Colonic mucosa (tissue), 4 donors: ENCODE measurements around the gene PANX1. TPM values are rescaled to one million over a fixed set of nuclear protein-coding genes. Genes with fewer than 3 reads are reported as not detected.

Experiments
- DNase-seq: peaks from one replicate; pipeline ENCODE4 v3.0.0-alpha.2; 2020
- H3K27ac ChIP-seq: fragments of 200-600 bp; one replicate; pipeline ENCODE4 v1.8.0; 2021
- H3K27me3 ChIP-seq: fragments of 200-600 bp; one replicate; pipeline ENCODE4 v1.8.0; 2021
- H3K36me3 ChIP-seq: fragments of 200-600 bp; one replicate; pipeline ENCODE4 v1.8.0; 2021
- H3K4me1 ChIP-seq: fragments of 200-600 bp; one replicate; pipeline ENCODE4 v1.8.0; 2021; ENCODE audit warnings: mild to moderate bottlenecking
- H3K4me3 ChIP-seq: fragments of 200-600 bp; one replicate; pipeline ENCODE4 v1.8.0; 2021
- H3K9ac ChIP-seq, 2 donors: one replicate each; pipeline ENCODE4 v1.7.0; 2013; ENCODE audit warnings: control low read depth in 2 of 2, low read depth in 2 of 2, low read length in 2 of 2
- H3K9me3 ChIP-seq: fragments of 200-600 bp; one replicate; pipeline ENCODE4 v1.8.0; 2021
- CTCF ChIP-seq: fragments of 200-600 bp; IDR thresholded peaks from one replicate; pipeline ENCODE4 v1.8.0; 2022; ENCODE audit warnings: antibody characterized with exemption, mild to moderate bottlenecking
- intact Hi-C: fragments of 100-400 bp; cut with DNase I; formaldehyde crosslinking; loops from one replicate; pipeline ENCODE4 v1.14.1; 2022
- total RNA-seq, 2 donors: library from RNA; stranded (reverse); fragmentation: NEBNext Ultra II Directional in 1 of 2; extraction: Animal tissue kit (Norgen Biotek cat#: 25700) in 1 of 2; gene quantifications; one replicate each; pipeline ENCODE4 v1.2.1, GENCODE V29; 2021
- donor health status: healthy.
- donor health status: DM: no; HTN: no; CAD: no.
- donor health status: DM: no; HTN: no; CAD: no.

PANX1 gene
- total RNA-seq, 2 donors from 2014 or later: 7.8 to 11.1 TPM

- no peaks in the 10 kb centered on the region for H3K4me1 ChIP-seq
- no peaks in the 10 kb centered on the region for H3K9me3 ChIP-seq
- TF ChIP-seq CTCF: no peak
- DNase-seq: peak; percentile 73
- H3K27ac ChIP-seq: no peak overlapping the region
- intact Hi-C loops: loop anchor here (10.0 kb wide), 1 partner anchor 316 kb away; the partner anchor contains the start of genes ANKRD49 and MRE11
- H3K4me3 ChIP-seq: no peak overlapping the region
- no peaks in the 10 kb centered on the region for H3K27me3 ChIP-seq
- no peak overlapping the region for H3K9ac ChIP-seq
- H3K36me3 ChIP-seq: peaks cover 4% of the 10 kb centered on the region
Observed at GRCh38 chr11:94178331-94178730, 49.7 kb downstream of the PANX1 start.

- H3K27me3 ChIP-seq: no peaks in the 10 kb centered on the region
- no peak overlapping the region for H3K27ac ChIP-seq
- no peak overlapping the region for H3K4me3 ChIP-seq
- H3K4me1 ChIP-seq: no peaks in the 10 kb centered on the region
- intact Hi-C loops: loop anchor here (10.0 kb wide), 1 partner anchor 315 kb away; the partner anchor contains the start of genes ANKRD49 and MRE11
- no peak for DNase-seq
- TF ChIP-seq CTCF: no peak
- peaks cover 4% of the 10 kb centered on the region for H3K36me3 ChIP-seq
- no peak overlapping the region for H3K9ac ChIP-seq
- H3K9me3 ChIP-seq: no peaks in the 10 kb centered on the region
Observed at GRCh38 chr11:94179696-94180095, 51.1 kb downstream of the PANX1 start.

- no peak for DNase-seq
- peaks cover 4% of the 10 kb centered on the region for H3K36me3 ChIP-seq
- H3K27ac ChIP-seq: no peak overlapping the region
- H3K9me3 ChIP-seq: no peaks in the 10 kb centered on the region
- H3K27me3 ChIP-seq: no peaks in the 10 kb centered on the region
- H3K9ac ChIP-seq: no peak overlapping the region
- TF ChIP-seq CTCF: no peak
- intact Hi-C loops: no loop called here
- no peak overlapping the region for H3K4me3 ChIP-seq
- no peaks in the 10 kb centered on the region for H3K4me1 ChIP-seq
Observed at GRCh38 chr11:94181526-94181925, 52.9 kb downstream of the PANX1 start.

GRCh38 chr11:94181943-94182342 is 53.3 kb downstream of the PANX1 start:
- Histone ChIP-seq H3K4me1 (no peaks in the 10 kb centered on the region), H3K27ac (no peak overlapping the region), H3K36me3 (peaks cover 4% of the 10 kb centered on the region), H3K4me3 (no peak overlapping the region), H3K27me3 (no peaks in the 10 kb centered on the region), H3K9ac (no peak overlapping the region), H3K9me3 (no peaks in the 10 kb centered on the region)
- intact Hi-C loops: no loop called here
- no peak for DNase-seq
- TF ChIP-seq CTCF: no peak

- Histone ChIP-seq H3K4me1 (no peaks in the 10 kb centered on the region), H3K27ac (no peak overlapping the region), H3K36me3 (peaks cover 4% of the 10 kb centered on the region), H3K4me3 (no peak overlapping the region), H3K9me3 (no peaks in the 10 kb centered on the region), H3K27me3 (no peaks in the 10 kb centered on the region), H3K9ac (no peak overlapping the region)
- intact Hi-C loops: no loop called here
- TF ChIP-seq CTCF: no peak
- no peak for DNase-seq
Observed at GRCh38 chr11:94183251-94183885, 54.7 kb downstream of the PANX1 start.
